GM19240 (cell line): Measurements from ENCODE around the gene ZIC1.

Source experiments
- DNase-seq: peaks from one replicate; pipeline ENCODE4 v3.0.0; 2011; ENCODE audit warnings: low spot score; ENCODE audit not compliant: insufficient read length

Gene ZIC1

GRCh38 chr3:147422196-147422595, 13.0 kb downstream of the ZIC1 start:
- no peak for DNase-seq

GRCh38 chr3:147422601-147423536, 13.7 kb downstream of the ZIC1 start:
- DNase-seq, result no peak

- DNase-seq, result no peak
These were observed 14.3 kb downstream of the ZIC1 start for GRCh38 chr3:147423537-147423797.

- DNase-seq, result no peak
These were observed 14.8 kb downstream of the ZIC1 start for GRCh38 chr3:147423798-147424580.

GRCh38 chr3:147424581-147425387, 15.6 kb downstream of the ZIC1 start:
- no peak for DNase-seq

- no peak for DNase-seq
These were observed 16.3 kb downstream of the ZIC1 start for GRCh38 chr3:147425388-147425850.

GRCh38 chr3:147426931-147427330, 17.8 kb downstream of the ZIC1 start:
- no peak for DNase-seq

GRCh38 chr3:147427746-147428145, 18.6 kb downstream of the ZIC1 start:
- DNase-seq, result no peak

- DNase-seq, result no peak
These were observed 19.2 kb downstream of the ZIC1 start for GRCh38 chr3:147428326-147428725.

- no peak for DNase-seq
These were observed 19.6 kb downstream of the ZIC1 start for GRCh38 chr3:147428754-147429153.

- DNase-seq, result no peak
These were observed 22.6 kb downstream of the ZIC1 start for GRCh38 chr3:147431751-147432150.

GRCh38 chr3:147447224-147447623, 38.1 kb downstream of the ZIC1 start:
- no peak for DNase-seq

- no peak for DNase-seq
These were observed 40.5 kb downstream of the ZIC1 start for GRCh38 chr3:147449669-147450068.

GRCh38 chr3:147458995-147459704, 50.0 kb downstream of the ZIC1 start:
- no peak for DNase-seq

GRCh38 chr3:147462856-147463255, 53.7 kb downstream of the ZIC1 start:
- no peak for DNase-seq
